PC-9 (cell line): ENCODE measurements around the gene CEP192. TPM values are rescaled to one million over a fixed set of nuclear protein-coding genes. Genes with fewer than 3 reads are reported as not detected.
"Not testable (repeated sequence)": the region's sequence is repeated elsewhere in the genome, so short reads cannot be mapped to it uniquely, and the experiment has no call there.

Source experiments
- BruUV-seq: library from RNA; stranded (reverse); fragments of 400-500 nt; replicated peaks from 2 replicates; lab custom pipeline; 2021; lab: Mats Ljungman, UMichigan
- CTCF ChIA-PET: fragments of 300-600 bp; sonication (Branson Sonifier 250); formaldehyde crosslinking; loops from one replicate; lab custom pipeline; 2022; ENCODE audit warnings: antibody characterized with exemption; lab: Charles Lee
- POLR2A ChIA-PET: fragments of 300-600 bp; sonication (Branson Sonifier 250); formaldehyde crosslinking; loops from one replicate; lab custom pipeline; 2022; ENCODE audit warnings: antibody characterized with exemption; ENCODE audit not compliant: unreplicated experiment; lab: Charles Lee
- DNase-seq, 2 experiments: peaks; one replicate each; pipeline versions ENCODE4 v3.0.0 to v3.0.0-alpha.2; 2015 to 2022; ENCODE audit warnings: mixed read lengths in 1 of 2
- H2AFZ ChIP-seq: fragments of 200-600 bp; sonication (generic); 2 replicates; pipeline ENCODE4 v1.8.1; 2017; ENCODE audit warnings: antibody characterized with exemption
- H3F3A ChIP-seq: fragments of 200-600 bp; sonication (generic); 2 replicates; pipeline ENCODE4 v1.8.1; 2017; ENCODE audit warnings: antibody characterized with exemption, mild to moderate bottlenecking, low read depth; ENCODE audit not compliant: insufficient read depth
- H3K27ac ChIP-seq: fragments of 200-600 bp; sonication (generic); 2 replicates; pipeline ENCODE4 v1.6.1; 2016; ENCODE audit warnings: mixed run types
- H3K27me3 ChIP-seq: fragments of 200-600 bp; sonication (generic); 2 replicates; pipeline ENCODE4 v1.6.1; 2016; ENCODE audit warnings: low read depth, mixed run types; ENCODE audit not compliant: insufficient read depth
- H3K36me3 ChIP-seq: fragments of 200-600 bp; sonication (generic); 2 replicates; pipeline ENCODE4 v1.6.1; 2016; ENCODE audit warnings: low read depth, mixed run types
- H3K4me1 ChIP-seq: fragments of 200-600 bp; sonication (generic); replicated peaks from 2 replicates; pipeline ENCODE4 v1.6.1; 2016; ENCODE audit warnings: mixed run types; ENCODE audit not compliant: insufficient read depth
- H3K4me2 ChIP-seq: fragments of 200-600 bp; sonication (generic); 2 replicates; pipeline ENCODE4 v1.6.1; 2017; ENCODE audit warnings: mixed run types
- H3K4me3 ChIP-seq: fragments of 200-600 bp; sonication (generic); 2 replicates; pipeline ENCODE4 v1.6.1; 2016; ENCODE audit warnings: mixed run types
- H3K79me2 ChIP-seq: fragments of 200-600 bp; sonication (generic); 2 replicates; pipeline ENCODE4 v1.6.1; 2017; ENCODE audit warnings: low read depth, mixed run types
- H3K9me2 ChIP-seq: fragments of 200-600 bp; sonication (generic); 2 replicates; pipeline ENCODE4 v1.8.1; 2017; ENCODE audit warnings: mild to moderate bottlenecking; ENCODE audit not compliant: insufficient read depth
- H3K9me3 ChIP-seq: fragments of 200-600 bp; sonication (generic); 2 replicates; pipeline ENCODE4 v1.8.1; 2016; ENCODE audit warnings: low read depth; ENCODE audit not compliant: insufficient read depth
- H4K20me1 ChIP-seq: fragments of 200-600 bp; sonication (generic); 2 replicates; pipeline ENCODE4 v1.8.1; 2017; ENCODE audit not compliant: insufficient read depth
- CTCF ChIP-seq: fragments of 200-600 bp; sonication (generic); conservative IDR thresholded peaks from 2 replicates; pipeline ENCODE4 v1.6.1; 2017; ENCODE audit warnings: mixed run types, antibody characterized with exemption, mild to moderate bottlenecking, moderate library complexity
- EZH2 ChIP-seq: fragments of 200-600 bp; sonication (generic); IDR thresholded peaks from 2 replicates; pipeline ENCODE4 v1.8.0; 2017; ENCODE audit warnings: antibody characterized with exemption, low read depth
- intact Hi-C: fragments of 100-400 bp; cut with micrococcal nuclease; formaldehyde crosslinking; loops from one replicate; pipeline ENCODE4 v1.10.0; 2022; ENCODE audit not compliant: unreplicated experiment
- total RNA-seq: library from RNA; stranded (reverse); gene quantifications from 2 replicates; pipeline ENCODE4 v1.2.3, GENCODE V29; 2021

The CEP192 gene
- total RNA-seq, 1 experiment from 2014 or later: 44.9 TPM

DNA sequence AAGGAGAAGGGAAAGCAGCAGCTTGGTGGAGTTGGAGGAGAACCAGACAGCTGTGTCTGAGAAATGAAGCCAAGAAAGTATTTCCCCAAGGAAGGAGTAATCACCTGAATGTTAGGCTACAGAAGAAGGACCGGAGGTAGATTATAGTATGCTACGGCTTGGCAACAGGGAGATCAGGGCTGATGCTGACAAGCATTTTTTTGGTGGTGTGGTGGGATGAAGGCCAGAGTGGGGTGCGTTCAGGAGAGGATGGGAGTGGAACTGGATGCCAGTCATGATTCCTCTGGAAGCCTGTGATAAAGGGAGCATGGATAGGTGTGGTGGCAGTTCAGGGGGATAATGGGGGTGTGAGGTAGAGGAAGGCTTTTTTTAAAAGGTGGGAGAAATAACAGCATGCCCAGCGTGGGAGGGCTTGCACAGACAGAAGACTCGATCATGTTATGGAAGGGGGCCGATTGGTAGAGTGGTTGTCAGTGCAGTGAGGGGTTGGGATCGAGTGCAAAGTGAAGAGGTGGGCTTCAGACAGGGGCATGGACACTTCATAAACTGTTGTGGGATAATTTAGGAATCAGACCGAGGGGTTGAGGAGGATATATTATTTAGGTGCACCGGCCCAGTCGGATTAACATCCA is 5.6 kb downstream of the CEP192 start:
- CTCF ChIA-PET: no interaction called here
- Histone ChIP-seq H3K4me3 (no peak overlapping the region), H3F3A (peaks cover 10% of the 10 kb centered on the region), H3K9me3 (no peaks in the 10 kb centered on the region), H2AFZ (no peak overlapping the region), H3K27me3 (no peaks in the 10 kb centered on the region), H3K9me2 (no peaks in the 10 kb centered on the region), H3K27ac (no peak overlapping the region), H4K20me1 (peaks cover 16% of the 10 kb centered on the region), H3K36me3 (peaks cover 4% of the 10 kb centered on the region; the same call in 1 of the 2 replicates), H3K4me1 (peaks cover 13% of the 10 kb centered on the region), H3K79me2 (peaks cover 75% of the 10 kb centered on the region), H3K4me2 (no peak overlapping the region)
- POLR2A ChIA-PET: interaction anchor here (0.8 kb wide), 1 partner anchor 8 kb away, joined by 4 read pairs; no protein-coding TSS in a partner anchor
- intact Hi-C loops: no loop called here
- DNase-seq: no peak
- no TSS peak for BruUV-seq
- TF ChIP-seq EZH2: no peak

DNA sequence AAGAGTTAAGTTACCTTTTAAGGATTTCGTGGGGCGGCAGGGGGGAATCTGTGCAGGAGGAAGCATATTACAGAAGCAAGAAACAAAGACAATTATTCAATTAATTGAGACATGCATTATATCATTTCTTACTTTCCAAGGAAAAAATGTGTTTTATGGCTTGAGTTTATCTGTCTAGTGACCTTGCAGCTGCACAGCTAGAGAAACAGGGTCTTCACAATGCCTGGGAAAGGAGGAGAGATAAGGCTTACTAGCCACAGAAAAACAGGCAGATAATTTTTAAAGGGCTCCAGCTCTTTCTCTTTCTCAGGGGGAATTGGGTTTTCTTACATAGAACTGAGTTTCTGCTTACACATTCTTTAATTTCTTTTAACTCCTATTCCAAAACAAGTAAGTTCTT is 6.2 kb downstream of the CEP192 start:
- H3K9me2 ChIP-seq, intact Hi-C loops, H3K27me3 ChIP-seq, H3F3A ChIP-seq, H3K4me3 ChIP-seq, BruUV-seq, POLR2A ChIA-PET, H2AFZ ChIP-seq, H3K4me2 ChIP-seq, H3K36me3 ChIP-seq, H3K27ac ChIP-seq, CTCF ChIA-PET, H3K9me3 ChIP-seq, DNase-seq: not testable (repeated sequence)
- H3K79me2 ChIP-seq: peaks cover 69% of the 10 kb centered on the region
- H4K20me1 ChIP-seq: peaks cover 18% of the 10 kb centered on the region
- peaks cover 13% of the 10 kb centered on the region for H3K4me1 ChIP-seq

- Histone ChIP-seq H3K36me3 (peaks cover 4% of the 10 kb centered on the region), H3K4me3 (no peak overlapping the region), H3K27me3 (no peaks in the 10 kb centered on the region), H3K79me2 (peaks cover 57% of the 10 kb centered on the region), H3F3A (peaks cover 5% of the 10 kb centered on the region; the same call in 1 of the 2 replicates), H2AFZ (no peak overlapping the region), H3K4me1 (peaks cover 1% of the 10 kb centered on the region; the same call in 1 of the 2 replicates), H3K4me2 (no peak overlapping the region), H3K27ac (no peak overlapping the region), H3K9me3 (no peaks in the 10 kb centered on the region), H4K20me1 (peaks cover 18% of the 10 kb centered on the region), H3K9me2 (no peaks in the 10 kb centered on the region)
- ChIA-PET POLR2A (interaction anchor here (0.6 kb wide), 1 partner anchor 257 kb away, joined by 11 read pairs; no protein-coding TSS in a partner anchor), CTCF (no interaction called here)
- BruUV-seq: no TSS peak
- DNase-seq: no peak
- intact Hi-C loops: no loop called here
- no peak for TF ChIP-seq EZH2
Measured at GRCh38 chr18:12998332-12999060, 7.3 kb downstream of the CEP192 start.

DNA sequence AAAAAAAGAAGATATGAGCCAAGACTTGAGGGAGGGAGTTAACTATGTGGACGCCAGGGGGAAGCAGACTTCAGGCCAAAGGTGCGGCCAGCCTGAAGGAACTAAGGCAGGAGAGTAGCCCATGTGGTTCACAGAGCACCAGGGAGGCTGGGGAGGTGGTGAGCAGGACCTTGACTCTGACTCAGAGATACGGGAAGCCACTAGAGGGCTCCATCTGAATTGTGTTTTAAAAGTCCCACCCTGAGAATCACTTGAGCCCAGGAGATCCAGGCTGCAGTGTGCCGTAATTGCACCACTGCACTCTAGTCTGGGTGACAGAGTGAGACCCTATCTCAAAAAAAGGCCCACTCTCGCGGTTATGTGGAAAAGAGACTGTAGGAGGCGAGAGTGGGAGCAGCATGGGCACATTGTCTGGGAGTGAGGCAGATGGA is 12.3 kb downstream of the CEP192 start:
- Histone ChIP-seq H3K79me2 (peaks cover 18% of the 10 kb centered on the region), H3K36me3 (peaks cover 9% of the 10 kb centered on the region), H3F3A (no peaks in the 10 kb centered on the region; the same call in 1 of the 2 replicates), H3K27ac (no peak overlapping the region), H2AFZ (no peak overlapping the region), H3K9me2 (no peaks in the 10 kb centered on the region), H4K20me1 (peaks cover 9% of the 10 kb centered on the region; the same call in 1 of the 2 replicates), H3K4me1 (no peaks in the 10 kb centered on the region), H3K27me3 (no peaks in the 10 kb centered on the region), H3K9me3 (no peaks in the 10 kb centered on the region), H3K4me2 (no peak overlapping the region), H3K4me3 (no peak overlapping the region)
- no peak for DNase-seq
- CTCF ChIA-PET: no interaction called here
- intact Hi-C loops: loop anchor here (1.0 kb wide), 1 partner anchor 17 kb away; no protein-coding TSS in a partner anchor
- BruUV-seq: no TSS peak
- POLR2A ChIA-PET: no interaction called here
- TF ChIP-seq EZH2: no peak
- peak; percentile 53; the same call in 1 of the 2 replicates for TF ChIP-seq CTCF
